Ishikawa (cell line): ENCODE measurements around the gene DGKA.
A peak's percentile ranks its signal among the peaks of the same experiment; 100 is the strongest.

Experiments used
- CEBPB ChIP-seq: IDR thresholded peaks from 2 replicates; pipeline ENCODE4 v1.6.1; 2012
- CREB1 ChIP-seq: IDR thresholded peaks from 2 replicates; pipeline ENCODE4 v1.6.1; 2012; ENCODE audit warnings: low read depth
- EGR1 ChIP-seq: IDR thresholded peaks from 2 replicates; pipeline ENCODE4 v1.6.1; 2012
- EP300 ChIP-seq: IDR thresholded peaks from 2 replicates; pipeline ENCODE4 v1.6.1; 2012; ENCODE audit warnings: borderline replicate concordance
- FOXM1 ChIP-seq: IDR thresholded peaks from 2 replicates; pipeline ENCODE4 v1.6.1; 2012; ENCODE audit warnings: low read depth, borderline replicate concordance
- NFIC ChIP-seq: IDR thresholded peaks from 2 replicates; pipeline ENCODE4 v1.6.1; 2012
- RAD21 ChIP-seq: IDR thresholded peaks from 2 replicates; pipeline ENCODE4 v1.6.1; 2012; ENCODE audit warnings: low read depth
- TAF1 ChIP-seq: IDR thresholded peaks from 2 replicates; pipeline ENCODE4 v1.6.1; 2012; ENCODE audit warnings: low read depth, mild to moderate bottlenecking
- TCF12 ChIP-seq: IDR thresholded peaks from 2 replicates; pipeline ENCODE4 v1.6.1; 2012; ENCODE audit warnings: low read depth
- TEAD4 ChIP-seq: IDR thresholded peaks from 2 replicates; pipeline ENCODE4 v1.6.1; 2012
- YY1 ChIP-seq: IDR thresholded peaks from 2 replicates; pipeline ENCODE4 v1.6.1; 2012; ENCODE audit warnings: low read depth
- ZBTB7A ChIP-seq: IDR thresholded peaks from 2 replicates; pipeline ENCODE4 v1.6.1; 2012; ENCODE audit warnings: low read depth
- TF ChIP-seq, protein P1 (sequence below): IDR thresholded peaks from 2 replicates; pipeline ENCODE4 v1.6.1; 2012
- TF ChIP-seq, protein P2 (sequence below): IDR thresholded peaks from 2 replicates; pipeline ENCODE4 v1.6.1; 2012
- TF ChIP-seq, protein P3 (sequence below): IDR thresholded peaks from 2 replicates; pipeline ENCODE4 v1.6.1; 2012; ENCODE audit warnings: low read depth, mild to moderate bottlenecking

Gene DGKA

DNA sequence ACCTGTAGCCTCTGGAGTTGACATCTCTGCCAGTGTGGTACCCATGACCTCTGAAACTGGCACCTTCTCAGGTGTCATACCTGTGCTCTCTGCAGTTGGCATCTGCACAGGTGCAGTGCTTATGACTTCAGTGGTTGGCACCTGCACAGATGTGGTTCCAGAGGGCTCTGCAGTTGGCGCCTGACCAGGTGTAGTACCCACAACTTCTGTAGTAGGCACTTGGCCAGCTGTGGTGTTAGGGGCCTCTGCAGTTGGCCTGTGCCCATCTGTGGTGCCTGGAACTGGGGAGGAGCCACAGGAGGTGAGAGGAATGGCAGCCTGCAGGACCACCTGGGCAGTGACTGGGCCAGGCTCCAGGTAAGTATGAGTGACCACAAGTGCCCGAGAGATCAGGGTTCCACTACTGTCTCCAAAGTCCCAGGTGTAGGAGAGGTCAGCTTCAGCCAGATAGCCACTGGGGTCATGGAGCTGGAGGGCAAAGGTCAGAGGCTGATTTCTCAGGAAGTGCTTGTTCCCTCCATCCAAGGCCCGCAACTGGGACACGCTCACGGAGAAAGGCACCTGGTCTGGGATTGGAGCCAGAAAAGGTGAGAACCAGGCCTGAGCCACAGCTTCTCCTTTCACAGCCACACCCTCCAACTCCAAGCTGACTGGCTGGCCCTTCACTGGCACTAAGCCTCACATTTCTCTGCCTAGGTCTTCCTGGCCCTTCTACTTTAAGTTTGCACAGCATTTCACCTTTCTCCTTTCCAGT lies 26.3 kb downstream of the DGKA start:
- TF ChIP-seq EGR1 (0 out of 2 replicates have a peak, but pooled peaks have one; percentile 14), CREB1 (no peak), RAD21 (no peak), EP300 (peak; percentile 52), FOXM1 (no peak), TEAD4 (peak; percentile 15; the same call in 1 of the 2 replicates), NFIC (peak; percentile 80), YY1 (peak; percentile 56; the same call in 1 of the 2 replicates)
- TF ChIP-seq, protein P1, sequence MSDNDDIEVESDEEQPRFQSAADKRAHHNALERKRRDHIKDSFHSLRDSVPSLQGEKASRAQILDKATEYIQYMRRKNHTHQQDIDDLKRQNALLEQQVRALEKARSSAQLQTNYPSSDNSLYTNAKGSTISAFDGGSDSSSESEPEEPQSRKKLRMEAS = peak; percentile 88

DNA sequence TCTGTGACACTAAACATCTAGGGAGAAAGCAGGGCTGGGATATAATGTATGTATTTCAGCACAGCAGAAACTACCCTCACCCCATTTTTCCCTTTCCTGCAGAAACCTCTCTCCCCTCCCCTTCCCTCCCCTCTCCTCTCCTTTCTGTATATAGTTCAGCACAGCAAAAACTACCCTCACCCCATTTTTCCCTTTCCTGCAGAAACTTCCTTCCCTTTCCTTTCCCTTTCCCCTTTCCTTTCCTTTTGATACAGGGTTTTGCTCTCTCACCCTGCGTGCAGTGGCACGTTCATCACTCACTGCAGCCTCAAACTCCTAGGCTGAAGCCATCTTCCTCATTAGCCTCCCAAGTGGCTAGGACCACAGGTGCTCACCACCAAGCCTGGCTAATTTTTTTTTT lies 32.8 kb downstream of the DGKA start:
- TF ChIP-seq TEAD4 = no peak
- no peak for TF ChIP-seq NFIC
- no peak for TF ChIP-seq RAD21
- TF ChIP-seq, protein P2, sequence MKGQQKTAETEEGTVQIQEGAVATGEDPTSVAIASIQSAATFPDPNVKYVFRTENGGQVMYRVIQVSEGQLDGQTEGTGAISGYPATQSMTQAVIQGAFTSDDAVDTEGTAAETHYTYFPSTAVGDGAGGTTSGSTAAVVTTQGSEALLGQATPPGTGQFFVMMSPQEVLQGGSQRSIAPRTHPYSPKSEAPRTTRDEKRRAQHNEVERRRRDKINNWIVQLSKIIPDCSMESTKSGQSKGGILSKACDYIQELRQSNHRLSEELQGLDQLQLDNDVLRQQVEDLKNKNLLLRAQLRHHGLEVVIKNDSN = no peak
- TF ChIP-seq, protein P3, sequence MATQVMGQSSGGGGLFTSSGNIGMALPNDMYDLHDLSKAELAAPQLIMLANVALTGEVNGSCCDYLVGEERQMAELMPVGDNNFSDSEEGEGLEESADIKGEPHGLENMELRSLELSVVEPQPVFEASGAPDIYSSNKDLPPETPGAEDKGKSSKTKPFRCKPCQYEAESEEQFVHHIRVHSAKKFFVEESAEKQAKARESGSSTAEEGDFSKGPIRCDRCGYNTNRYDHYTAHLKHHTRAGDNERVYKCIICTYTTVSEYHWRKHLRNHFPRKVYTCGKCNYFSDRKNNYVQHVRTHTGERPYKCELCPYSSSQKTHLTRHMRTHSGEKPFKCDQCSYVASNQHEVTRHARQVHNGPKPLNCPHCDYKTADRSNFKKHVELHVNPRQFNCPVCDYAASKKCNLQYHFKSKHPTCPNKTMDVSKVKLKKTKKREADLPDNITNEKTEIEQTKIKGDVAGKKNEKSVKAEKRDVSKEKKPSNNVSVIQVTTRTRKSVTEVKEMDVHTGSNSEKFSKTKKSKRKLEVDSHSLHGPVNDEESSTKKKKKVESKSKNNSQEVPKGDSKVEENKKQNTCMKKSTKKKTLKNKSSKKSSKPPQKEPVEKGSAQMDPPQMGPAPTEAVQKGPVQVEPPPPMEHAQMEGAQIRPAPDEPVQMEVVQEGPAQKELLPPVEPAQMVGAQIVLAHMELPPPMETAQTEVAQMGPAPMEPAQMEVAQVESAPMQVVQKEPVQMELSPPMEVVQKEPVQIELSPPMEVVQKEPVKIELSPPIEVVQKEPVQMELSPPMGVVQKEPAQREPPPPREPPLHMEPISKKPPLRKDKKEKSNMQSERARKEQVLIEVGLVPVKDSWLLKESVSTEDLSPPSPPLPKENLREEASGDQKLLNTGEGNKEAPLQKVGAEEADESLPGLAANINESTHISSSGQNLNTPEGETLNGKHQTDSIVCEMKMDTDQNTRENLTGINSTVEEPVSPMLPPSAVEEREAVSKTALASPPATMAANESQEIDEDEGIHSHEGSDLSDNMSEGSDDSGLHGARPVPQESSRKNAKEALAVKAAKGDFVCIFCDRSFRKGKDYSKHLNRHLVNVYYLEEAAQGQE = no peak

DNA sequence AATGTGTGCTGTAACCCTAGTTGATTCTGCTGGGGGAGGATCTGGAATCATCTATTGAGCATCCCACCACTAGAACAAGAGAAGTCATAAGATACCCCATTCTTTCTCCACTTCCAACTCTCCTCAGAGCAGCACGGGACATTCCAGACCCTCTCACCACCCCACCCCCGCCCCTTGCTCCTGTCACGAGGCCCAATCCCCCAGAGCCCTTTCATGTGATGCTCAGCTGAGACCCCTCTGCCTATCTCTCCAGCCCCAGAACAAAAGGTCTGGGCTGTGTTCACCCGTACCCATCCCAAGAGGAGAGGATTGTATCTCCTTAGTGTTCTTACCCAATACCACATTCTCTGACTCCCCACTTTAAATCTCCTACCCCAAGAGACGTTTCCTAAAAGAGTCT lies 34.3 kb downstream of the DGKA start:
- TF ChIP-seq TAF1 = no peak
- no peak for TF ChIP-seq CEBPB
- TF ChIP-seq TEAD4 = no peak
- TF ChIP-seq EP300 = no peak
- TF ChIP-seq, protein P1 = no peak
- TF ChIP-seq NFIC = no peak
- TF ChIP-seq RAD21 = no peak
- TF ChIP-seq CREB1 = no peak

DNA sequence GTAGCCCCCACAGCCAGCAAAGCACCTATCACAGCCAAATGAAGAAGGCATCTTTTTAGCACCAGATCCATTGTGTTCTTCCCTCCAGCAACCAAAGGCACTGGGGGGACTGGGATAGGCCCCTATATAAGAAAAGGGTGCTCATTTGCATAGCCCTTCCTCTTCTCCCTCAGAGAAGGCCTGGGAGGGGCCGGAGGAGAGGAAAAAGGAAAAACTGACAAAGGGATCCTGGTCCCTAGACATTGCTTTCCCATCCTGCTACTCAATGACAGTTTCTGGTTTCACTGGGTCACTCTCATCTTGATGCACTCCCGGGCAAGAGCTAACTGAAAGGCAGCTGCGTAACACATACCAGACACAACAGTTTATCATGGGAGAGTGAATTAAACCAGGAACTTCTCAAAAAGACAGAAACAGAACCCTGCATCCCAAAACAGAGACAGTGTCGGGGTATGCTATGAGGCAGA lies 35.0 kb downstream of the DGKA start, which contains the start of gene PMEL:
Gene PMEL, minus strand, starts transcription at position 102 of the 467 bp plus-strand sequence. Its CDS starts 31 bp downstream, at position 71.
- TF ChIP-seq TEAD4 = no peak
- no peak for TF ChIP-seq EP300
- no peak for TF ChIP-seq TAF1
- TF ChIP-seq FOXM1 = no peak
- TF ChIP-seq EGR1 = no peak
- no peak for TF ChIP-seq CEBPB
- TF ChIP-seq ZBTB7A = no peak
- TF ChIP-seq, protein P2 = no peak
- TF ChIP-seq, protein P3 = no peak
- TF ChIP-seq YY1 = no peak
- no peak for TF ChIP-seq NFIC
- TF ChIP-seq RAD21 = no peak
- TF ChIP-seq CREB1 = no peak
- no peak for TF ChIP-seq TCF12
- TF ChIP-seq, protein P1 = no peak

DNA sequence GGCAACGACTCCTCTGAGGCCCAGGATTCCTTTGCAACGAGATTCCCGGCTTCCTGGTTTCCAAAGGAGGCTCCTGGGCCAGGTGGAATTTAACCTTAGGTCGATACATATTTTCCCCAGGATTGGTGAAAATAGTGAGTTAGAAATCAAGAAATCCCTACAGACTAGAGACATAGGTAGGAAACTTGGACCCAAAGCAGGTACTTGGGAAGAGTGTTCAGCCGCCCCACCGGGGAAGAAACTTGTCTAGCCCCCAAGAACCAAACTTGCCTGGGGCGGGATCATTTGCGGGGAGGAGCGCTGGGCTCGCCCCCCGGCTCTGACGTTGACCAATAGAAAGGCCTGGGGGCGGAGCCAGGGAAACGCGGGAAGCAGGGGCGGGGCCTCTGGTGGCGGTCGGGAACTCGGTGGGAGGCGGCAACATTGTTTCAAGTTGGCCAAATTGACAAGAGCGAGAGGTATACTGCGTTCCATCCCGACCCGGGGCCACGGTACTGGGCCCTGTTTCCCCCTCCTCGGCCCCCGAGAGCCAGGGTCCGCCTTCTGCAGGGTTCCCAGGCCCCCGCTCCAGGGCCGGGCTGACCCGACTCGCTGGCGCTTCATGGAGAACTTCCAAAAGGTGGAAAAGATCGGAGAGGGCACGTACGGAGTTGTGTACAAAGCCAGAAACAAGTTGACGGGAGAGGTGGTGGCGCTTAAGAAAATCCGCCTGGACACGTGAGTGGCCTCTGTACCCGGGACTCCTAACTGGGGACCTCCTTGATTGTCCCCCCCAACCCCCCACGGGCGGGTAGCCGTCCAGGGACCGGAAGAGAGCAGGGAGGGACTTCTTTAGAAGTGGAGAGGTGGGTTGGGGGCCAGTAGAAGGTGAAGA lies 35.7 kb downstream of the DGKA start, which contains the start of gene CDK2:
Gene CDK2, plus strand, starts transcription at position 423 of the 874 bp plus-strand sequence. Its CDS starts 179 bp downstream, at position 602.
- TF ChIP-seq EGR1 = peak; percentile 18; the same call in 1 of the 2 replicates
- no peak for TF ChIP-seq FOXM1
- no peak for TF ChIP-seq EP300
- peak; percentile 73 for TF ChIP-seq CREB1
- TF ChIP-seq TEAD4 = peak; percentile 4; the same call in 1 of the 2 replicates
- TF ChIP-seq, protein P3 = no peak
- 0 out of 2 replicates have a peak, but pooled peaks have one; percentile 33 for TF ChIP-seq YY1
- TF ChIP-seq, protein P1 = peak; percentile 65
- TF ChIP-seq ZBTB7A = no peak
- TF ChIP-seq CEBPB = no peak
- TF ChIP-seq, protein P2 = no peak
- peak; percentile 91 for TF ChIP-seq TAF1
- TF ChIP-seq NFIC = no peak
- no peak for TF ChIP-seq RAD21
- TF ChIP-seq TCF12 = peak; percentile 15; the same call in 1 of the 2 replicates
